K562 (cell line): ENCODE data around the gene DAPK2. TPM values are rescaled to one million over a fixed set of nuclear protein-coding genes. Genes with fewer than 3 reads are reported as not detected.

Source experiments
- CBX3 ChIP-seq, 2 experiments: IDR thresholded peaks; 1 replicate in 1 of 2; 2 replicates in 1 of 2; pipeline ENCODE4 v1.6.1; 2012; ENCODE audit warnings: inconsistent platforms in 2 of 2, low read length in 2 of 2, borderline replicate concordance in 1 of 2, control low read depth in 1 of 2
- EP300 ChIP-seq: IDR thresholded peaks from 2 replicates; pipeline ENCODE4 v1.6.1; 2012; ENCODE audit warnings: low read length, improper control_type of control experiment
- ESRRA ChIP-seq: fragments of 450-650 bp; IDR thresholded peaks from 2 replicates; pipeline ENCODE4 v1.6.1; 2014; ENCODE audit warnings: low read depth, mild to moderate bottlenecking, moderate library complexity, borderline replicate concordance
- KDM1A ChIP-seq, 2 experiments: fragments of 450-650 bp; IDR thresholded peaks; 2 replicates each; pipeline ENCODE4 v1.6.1; 2016; ENCODE audit warnings: mild to moderate bottlenecking in 2 of 2
- KDM5B ChIP-seq: fragments of 200-600 bp; sonication (generic); IDR thresholded peaks from 2 replicates; pipeline ENCODE4 v1.6.1; 2012; ENCODE audit warnings: low read depth, mild to moderate bottlenecking, moderate library complexity, low read length, control low read depth, inconsistent platforms; ENCODE audit not compliant: insufficient replicate concordance
- MCM2 ChIP-seq: fragments of 450-650 bp; IDR thresholded peaks from 2 replicates; pipeline ENCODE4 v1.6.1; 2017; ENCODE audit warnings: low read depth, mild to moderate bottlenecking
- MGA ChIP-seq: fragments of 450-650 bp; IDR thresholded peaks from 2 replicates; pipeline ENCODE4 v1.6.1; 2016; ENCODE audit warnings: mild to moderate bottlenecking, moderate library complexity
- MYC ChIP-seq, 2 experiments: fragments of 250-450 bp in 1 of 2; sonication (Bioruptor Pico) in 1 of 2; IDR thresholded peaks; 2 replicates each; pipeline versions ENCODE4 v1.5.1 to v1.6.1; 2012 to 2021; ENCODE audit warnings: low read depth in 2 of 2, borderline replicate concordance in 1 of 2, improper control_type of control experiment in 1 of 2, low read length in 1 of 2, mild to moderate bottlenecking in 1 of 2, moderate library complexity in 1 of 2
- SRSF3 ChIP-seq: fragments of 200-400 bp; formaldehyde crosslinking; IDR thresholded peaks from 2 replicates; pipeline ENCODE4 v1.6.1; 2016; ENCODE audit warnings: mild to moderate bottlenecking, low read length, moderate library complexity; ENCODE audit not compliant: insufficient read depth
- TCF3 ChIP-seq: sonication (generic); formaldehyde crosslinking; IDR thresholded peaks from 2 replicates; pipeline ENCODE4 v1.4.0; 2020; ENCODE audit warnings: mild to moderate bottlenecking, missing genetic modification reagents
- ZNF239 ChIP-seq: fragments of 250-450 bp; sonication (Bioruptor Pico); IDR thresholded peaks from 2 replicates; pipeline ENCODE4 v1.4.0; 2020; ENCODE audit warnings: mild to moderate bottlenecking
- polyA plus RNA-seq, 8 experiments: library from polyadenylated mRNA; depleted of rRNA in 4 of 8; stranded (reverse) in 5 of 8; unstranded in 3 of 8; fragments of >200 nt; fragmentation: Nextera tagmentation in 2 of 8; fragmentation: Illumina TruSeq in 1 of 8; extraction: Ambion mirVana in 2 of 8; extraction: Trizol in 1 of 8; gene quantifications; 2 replicates each; pipeline versions ENCODE4 v1.2.1 to v1.2.3, GENCODE V29; 2011 to 2014; ENCODE audit warnings: inconsistent platforms in 1 of 8, missing spikeins in 1 of 8
- total RNA-seq, 7 experiments: library from RNA; depleted of rRNA in 6 of 7; stranded (reverse); fragments of >200 nt in 6 of 7; fragmentation: Illumina TruSeq in 2 of 7; extraction: Trizol in 2 of 7; gene quantifications; 2 replicates each; pipeline versions ENCODE4 v1.2.1 to v1.2.3, GENCODE V29; 2011 to 2021; ENCODE audit warnings: low replicate concordance in 1 of 7
- TF ChIP-seq, protein P1 (sequence below), 3 experiments: fragments of 200-800 bp in 1 of 3; fragments of 250-450 bp in 1 of 3; fragments of 450-650 bp in 1 of 3; sonication (Bioruptor Pico) in 1 of 3; sonication (Bioruptor generic) in 1 of 3; formaldehyde crosslinking in 1 of 3; IDR thresholded peaks; 2 replicates each; pipeline versions ENCODE4 v1.6.1 to v1.8.0; 2016 to 2022; ENCODE audit warnings: mild to moderate bottlenecking in 2 of 3, missing genetic modification characterization in 2 of 3, missing compliant biosample characterization in 1 of 3, moderate library complexity in 1 of 3

The DAPK2 gene
- total and polyA plus RNA-seq, 9 of the 15 experiments (the other 6 are each of a cell fraction or from before 2014, with no cell fraction given): 0.14 to 5.2 (median 2.2) TPM

DNA sequence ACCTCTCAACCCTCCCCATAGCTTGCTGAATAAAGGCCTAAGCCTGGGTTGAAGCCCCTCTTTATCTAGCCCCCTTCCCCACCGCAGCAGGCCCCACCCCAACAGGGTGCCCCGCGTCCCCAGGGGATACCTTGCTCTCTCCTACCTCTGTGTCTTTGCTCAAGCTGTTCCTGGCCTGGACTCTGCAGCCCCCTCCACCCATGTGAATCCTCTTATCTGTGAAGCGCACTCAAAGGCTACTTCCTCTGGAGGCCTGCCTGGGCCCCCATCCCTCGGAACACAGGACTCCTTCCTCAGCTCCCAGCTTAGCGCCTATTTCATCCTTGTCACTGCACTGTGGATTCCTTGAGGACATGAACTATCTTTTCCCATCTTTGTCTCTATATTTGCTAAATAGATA lies 151.1 kb downstream of the DAPK2 start (continued):
- TF ChIP-seq, protein P1, sequence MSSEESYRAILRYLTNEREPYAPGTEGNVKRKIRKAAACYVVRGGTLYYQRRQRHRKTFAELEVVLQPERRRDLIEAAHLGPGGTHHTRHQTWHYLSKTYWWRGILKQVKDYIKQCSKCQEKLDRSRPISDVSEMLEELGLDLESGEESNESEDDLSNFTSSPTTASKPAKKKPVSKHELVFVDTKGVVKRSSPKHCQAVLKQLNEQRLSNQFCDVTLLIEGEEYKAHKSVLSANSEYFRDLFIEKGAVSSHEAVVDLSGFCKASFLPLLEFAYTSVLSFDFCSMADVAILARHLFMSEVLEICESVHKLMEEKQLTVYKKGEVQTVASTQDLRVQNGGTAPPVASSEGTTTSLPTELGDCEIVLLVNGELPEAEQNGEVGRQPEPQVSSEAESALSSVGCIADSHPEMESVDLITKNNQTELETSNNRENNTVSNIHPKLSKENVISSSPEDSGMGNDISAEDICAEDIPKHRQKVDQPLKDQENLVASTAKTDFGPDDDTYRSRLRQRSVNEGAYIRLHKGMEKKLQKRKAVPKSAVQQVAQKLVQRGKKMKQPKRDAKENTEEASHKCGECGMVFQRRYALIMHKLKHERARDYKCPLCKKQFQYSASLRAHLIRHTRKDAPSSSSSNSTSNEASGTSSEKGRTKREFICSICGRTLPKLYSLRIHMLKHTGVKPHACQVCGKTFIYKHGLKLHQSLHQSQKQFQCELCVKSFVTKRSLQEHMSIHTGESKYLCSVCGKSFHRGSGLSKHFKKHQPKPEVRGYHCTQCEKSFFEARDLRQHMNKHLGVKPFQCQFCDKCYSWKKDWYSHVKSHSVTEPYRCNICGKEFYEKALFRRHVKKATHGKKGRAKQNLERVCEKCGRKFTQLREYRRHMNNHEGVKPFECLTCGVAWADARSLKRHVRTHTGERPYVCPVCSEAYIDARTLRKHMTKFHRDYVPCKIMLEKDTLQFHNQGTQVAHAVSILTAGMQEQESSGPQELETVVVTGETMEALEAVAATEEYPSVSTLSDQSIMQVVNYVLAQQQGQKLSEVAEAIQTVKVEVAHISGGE (CRISPR knock-in tag; IDR thresholded peaks at IDR 0.05): peak in 1 of 3 experiments; percentile 41; a peak in 1 of 6 replicates
- peak; percentile 27 for TF ChIP-seq KDM5B
- TF ChIP-seq CBX3 (IDR thresholded peaks at IDR 0.05; ENCODE audit: borderline replicate concordance in 1 of 2, low read length in 2 of 2): peak in 1 of 2 experiments; percentile 57; a peak in 2 of 3 replicates
- TF ChIP-seq TCF3 (CRISPR knock-in tag): peak; percentile 94
- TF ChIP-seq KDM1A (IDR thresholded peaks at IDR 0.05): peak; percentile 32 to 34; a peak in 3 of 4 replicates
- no peak for TF ChIP-seq MCM2
- TF ChIP-seq EP300: peak; percentile 94
- no peak for TF ChIP-seq SRSF3
- TF ChIP-seq ZNF239 (CRISPR knock-in tag): no peak
- peak; percentile 32; the same call in 1 of the 2 replicates for TF ChIP-seq MGA
- peak; percentile 81 for TF ChIP-seq MYC (IDR thresholded peaks at IDR 0.05; ENCODE audit: low read depth, low read length)
- TF ChIP-seq MYC (CRISPR knock-in tag; IDR thresholded peaks at IDR 0.05; ENCODE audit: borderline replicate concordance, low read depth): no peak
- TF ChIP-seq ESRRA: peak; percentile 30; the same call in 1 of the 2 replicates
